ENCODE measurements around the gene TCAF1.

- TF ChIP-seq CTCF (IDR thresholded peaks at IDR 0.05) (no peak), ZFX (IDR thresholded peaks at IDR 0.05; ENCODE audit: borderline replicate concordance) (no peak)
These were observed 19.3 kb downstream of the TCAF1 start for GRCh38 chr7:143882604-143883078.
